HCT116 (cell line): Measurements from ENCODE around the gene PDLIM5. TPM values are rescaled to one million over a fixed set of nuclear protein-coding genes. Genes with fewer than 3 reads are reported as not detected.

Experiments used
- ATAC-seq: fragments of 200-7000 bp; cut with Tn5 transposase; 2 replicates; pipeline ENCODE4 v1.9.1; 2020; ENCODE audit warnings: mild to moderate bottlenecking, moderate library complexity
- BruUV-seq: library from RNA; stranded (reverse); fragments of 400-500 nt; replicated peaks from 2 replicates; lab custom pipeline; 2021; lab: Mats Ljungman, UMichigan
- CTCF ChIA-PET: fragments of 300-600 bp; sonication (Branson Sonifier 250); formaldehyde crosslinking; loops from one replicate; lab custom pipeline; 2021; ENCODE audit warnings: antibody characterized with exemption; lab: Charles Lee
- POLR2A ChIA-PET: fragments of 300-600, 350-600 bp; sonication (Branson Sonifier 250); formaldehyde crosslinking; loops from one replicate; lab custom pipeline; 2021; ENCODE audit warnings: antibody characterized with exemption; lab: Charles Lee
- RAD21 ChIA-PET, 2 experiments: fragments of 300-600 bp; sonication (Branson Sonifier 250); formaldehyde crosslinking; loops; one replicate each; lab custom pipeline; 2023; ENCODE audit warnings: low total read pairs in 2 of 2; ENCODE audit not compliant: uncharacterized antibody in 2 of 2, unreplicated experiment in 2 of 2, low non-redundant PET in 1 of 2; lab: Charles Lee
- DNase-seq: peaks from one replicate; pipeline ENCODE4 v3.0.0-alpha.2; 2010; ENCODE audit warnings: low read depth, low spot score
- H2AFZ ChIP-seq: fragments of 200-600 bp; shearing (Covaris generic), sonication (generic); 2 replicates; pipeline ENCODE4 v1.6.1; 2017; ENCODE audit warnings: low read depth, mixed run types, mixed read lengths, antibody characterized with exemption, low read length; ENCODE audit not compliant: poor library complexity, severe bottlenecking
- H3K27ac ChIP-seq: 2 replicates; pipeline ENCODE4 v1.5.1; 2012; ENCODE audit warnings: low read depth, low read length
- H3K27me3 ChIP-seq: fragments of 200-600 bp; sonication (generic); 2 replicates; pipeline ENCODE4 v1.6.1; 2016; ENCODE audit warnings: mixed run types, low read length, mixed read lengths; ENCODE audit not compliant: insufficient read depth
- H3K36me3 ChIP-seq, 2 experiments: fragments of 200-500 bp in 1 of 2; fragments of 200-600 bp in 1 of 2; sonication (Bioruptor generic) in 1 of 2; sonication (generic) in 1 of 2; 2 replicates each; pipeline versions ENCODE4 v1.5.1 to v1.6.1; 2014 to 2016; ENCODE audit warnings: low read length in 2 of 2, inconsistent platforms in 1 of 2, mixed read lengths in 1 of 2, mixed run types in 1 of 2; ENCODE audit not compliant: insufficient read depth in 2 of 2, control insufficient read depth in 1 of 2
- H3K4me1 ChIP-seq, 2 experiments: fragments of 200-600 bp in 1 of 2; sonication (generic) in 1 of 2; 2 replicates each; pipeline versions ENCODE4 v1.5.1 to v1.6.1; 2012 to 2017; ENCODE audit warnings: low read length in 2 of 2, inconsistent platforms in 1 of 2, mild to moderate bottlenecking in 1 of 2, mixed read lengths in 1 of 2, mixed run types in 1 of 2, moderate library complexity in 1 of 2; ENCODE audit not compliant: insufficient read depth in 2 of 2, control insufficient read depth in 1 of 2
- H3K4me2 ChIP-seq: fragments of 200-600 bp; sonication (generic); 2 replicates; pipeline ENCODE4 v1.6.1; 2017; ENCODE audit warnings: mixed run types, low read length, mixed read lengths
- H3K4me3 ChIP-seq, 2 experiments: fragments of 200-600 bp in 1 of 2; sonication (generic) in 1 of 2; replicated peaks in 1 of 2; 2 replicates each; pipeline ENCODE4 v1.5.1; 2011 to 2016; ENCODE audit warnings: low read length in 2 of 2, control low read depth in 1 of 2, low read depth in 1 of 2, mild to moderate bottlenecking in 1 of 2, mixed read lengths in 1 of 2, mixed run types in 1 of 2
- H3K79me2 ChIP-seq: fragments of 200-600 bp; sonication (generic); 2 replicates; pipeline ENCODE4 v1.6.1; 2017; ENCODE audit warnings: mild to moderate bottlenecking, mixed run types, low read length, moderate library complexity, mixed read lengths; ENCODE audit not compliant: insufficient read depth
- H3K9ac ChIP-seq: fragments of 200-600 bp; sonication (generic); 2 replicates; pipeline ENCODE4 v1.6.1; 2016; ENCODE audit warnings: low read length, mixed read lengths
- H3K9me2 ChIP-seq: fragments of 200-600 bp; sonication (generic), shearing (Covaris generic); 2 replicates; pipeline ENCODE4 v1.6.1; 2017; ENCODE audit warnings: mixed run types, mild to moderate bottlenecking, moderate library complexity; ENCODE audit not compliant: insufficient read depth
- H3K9me3 ChIP-seq, 2 experiments: fragments of 200-500 bp in 1 of 2; fragments of 200-600 bp in 1 of 2; sonication (Bioruptor generic) in 1 of 2; sonication (generic) in 1 of 2; 2 replicates each; pipeline ENCODE4 v1.6.1; 2014 to 2017; ENCODE audit warnings: low read length in 2 of 2, mixed read lengths in 2 of 2, inconsistent platforms in 1 of 2, low read depth in 1 of 2, mild to moderate bottlenecking in 1 of 2, mixed run types in 1 of 2, moderate library complexity in 1 of 2; ENCODE audit not compliant: control insufficient read depth in 1 of 2, insufficient read depth in 1 of 2
- H4K20me1 ChIP-seq: fragments of 200-600 bp; sonication (generic), shearing (Covaris generic); 2 replicates; pipeline ENCODE4 v1.6.1; 2017; ENCODE audit warnings: mixed run types, mild to moderate bottlenecking, moderate library complexity; ENCODE audit not compliant: insufficient read depth
- ATF3 ChIP-seq: IDR thresholded peaks from 2 replicates; pipeline ENCODE4 v1.6.1; 2012
- CEBPB ChIP-seq: IDR thresholded peaks from 2 replicates; pipeline ENCODE4 v1.6.1; 2012; ENCODE audit warnings: low read depth
- CTCF ChIP-seq, 3 experiments: fragments of 200-600 bp in 1 of 3; sonication (generic) in 1 of 3; IDR thresholded peaks in 2 of 3; conservative IDR thresholded peaks in 1 of 3; 2 replicates each; pipeline ENCODE4 v1.5.1; 2012 to 2017; ENCODE audit warnings: low read depth in 2 of 3, low read length in 2 of 3, antibody characterized with exemption in 1 of 3, borderline replicate concordance in 1 of 3, control low read depth in 1 of 3, mild to moderate bottlenecking in 1 of 3, mixed read lengths in 1 of 3, mixed run types in 1 of 3, moderate library complexity in 1 of 3; ENCODE audit not compliant: insufficient read depth in 1 of 3
- EGR1 ChIP-seq: IDR thresholded peaks from 2 replicates; pipeline ENCODE4 v1.6.1; 2012; ENCODE audit warnings: low read depth
- EZH2 ChIP-seq: fragments of 200-600 bp; sonication (generic); IDR thresholded peaks from 2 replicates; pipeline ENCODE4 v1.6.1; 2017; ENCODE audit warnings: antibody characterized with exemption, mixed run types
- EZH2phosphoT487 ChIP-seq: fragments of 200-600 bp; IDR thresholded peaks from 2 replicates; pipeline ENCODE4 v1.6.1; 2018; ENCODE audit warnings: antibody characterized with exemption, borderline replicate concordance
- FOSL1 ChIP-seq: IDR thresholded peaks from 2 replicates; pipeline ENCODE4 v1.6.1; 2012; ENCODE audit warnings: low read depth
- JUND ChIP-seq: IDR thresholded peaks from 2 replicates; pipeline ENCODE4 v1.6.1; 2012
- MAX ChIP-seq: IDR thresholded peaks from 2 replicates; pipeline ENCODE4 v1.6.1; 2012
- POLR2AphosphoS5 ChIP-seq: IDR thresholded peaks from 2 replicates; pipeline ENCODE4 v1.6.1; 2011; ENCODE audit warnings: mild to moderate bottlenecking, low read depth, low read length, moderate library complexity
- RAD21 ChIP-seq: IDR thresholded peaks from 2 replicates; pipeline ENCODE4 v1.6.1; 2012; ENCODE audit warnings: low read depth, mild to moderate bottlenecking
- REST ChIP-seq: IDR thresholded peaks from 2 replicates; pipeline ENCODE4 v1.6.1; 2012; ENCODE audit warnings: low read depth
- SIN3A ChIP-seq: IDR thresholded peaks from 2 replicates; pipeline ENCODE4 v1.6.1; 2012; ENCODE audit warnings: low read depth
- SRF ChIP-seq: IDR thresholded peaks from 2 replicates; pipeline ENCODE4 v1.6.1; 2012; ENCODE audit warnings: low read depth
- TCF7L2 ChIP-seq: IDR thresholded peaks from 2 replicates; pipeline ENCODE4 v1.7.0; 2011; ENCODE audit warnings: borderline replicate concordance, inconsistent platforms; ENCODE audit not compliant: insufficient read depth, insufficient read length; ENCODE audit errors: extremely low read depth
- YY1 ChIP-seq: IDR thresholded peaks from 2 replicates; pipeline ENCODE4 v1.6.1; 2011; ENCODE audit warnings: low read length, low read depth, moderate library complexity, mild to moderate bottlenecking; ENCODE audit not compliant: insufficient replicate concordance; ENCODE audit errors: extremely low read depth
- ZBTB33 ChIP-seq: IDR thresholded peaks from 2 replicates; pipeline ENCODE4 v1.6.1; 2011; ENCODE audit warnings: mild to moderate bottlenecking, low read length, moderate library complexity; ENCODE audit not compliant: insufficient replicate concordance; ENCODE audit errors: extremely low read depth
- ZFX ChIP-seq: fragments of 450-650 bp; IDR thresholded peaks from 2 replicates; pipeline ENCODE4 v1.6.1; 2017
- ZNF274 ChIP-seq: fragments of 200-500 bp; sonication (Bioruptor generic); IDR thresholded peaks from 2 replicates; pipeline ENCODE4 v1.6.1; 2014; ENCODE audit warnings: mild to moderate bottlenecking, low read depth, low read length, inconsistent platforms
- intact Hi-C: fragments of 100-400 bp; cut with micrococcal nuclease; formaldehyde crosslinking; loops from 2 replicates; pipeline ENCODE4 v1.10.0; 2022
- total RNA-seq: library from RNA; stranded (reverse); gene quantifications from one replicate; pipeline ENCODE4 v1.2.1, GENCODE V29; 2021; ENCODE audit not compliant: unreplicated experiment

PDLIM5 gene
- total RNA-seq, 1 experiment from 2014 or later = 130 TPM

- H4K20me1 ChIP-seq = no peaks in the 10 kb centered on the region
- DNase-seq = no peak
Measured at GRCh38 chr4:94495408-94495807, 43.7 kb downstream of the PDLIM5 start.

More at GRCh38 chr4:94495408-94495807, 43.7 kb downstream of the PDLIM5 start:
- peaks cover 10 to 16% of the 10 kb centered on the region in 2 experiments for H3K4me1 ChIP-seq
- H3K79me2 ChIP-seq = peaks cover 68% of the 10 kb centered on the region
- H3K4me2 ChIP-seq = no peak overlapping the region
- BruUV-seq = no TSS peak
- no peaks in the 10 kb centered on the region for H3K9me3 ChIP-seq
- H3K9ac ChIP-seq = no peak overlapping the region
- no peak overlapping the region for H3K27ac ChIP-seq
- H3K4me3 ChIP-seq = no peak overlapping the region
- ChIA-PET RAD21 (no interaction called here), CTCF (no interaction called here), POLR2A (no interaction called here)
- H3K9me2 ChIP-seq = no peaks in the 10 kb centered on the region
- no peaks in the 10 kb centered on the region for H3K36me3 ChIP-seq
- intact Hi-C loops = no loop called here
- no peak overlapping the region for H2AFZ ChIP-seq
- H3K27me3 ChIP-seq = no peaks in the 10 kb centered on the region
- no peak for TF ChIP-seq POLR2AphosphoS5
- TF ChIP-seq CTCF (IDR thresholded peaks at IDR 0.05 in 2 of 3, conservative IDR thresholded peaks at IDR 0.05 in 1 of 3; ENCODE audit: borderline replicate concordance in 1 of 3, insufficient read depth in 1 of 3, low read depth in 2 of 3, low read length in 2 of 3) = no peak
- TF ChIP-seq EZH2 = no peak
- TF ChIP-seq SIN3A = no peak
- TF ChIP-seq YY1 = no peak
- no peak for TF ChIP-seq MAX
- TF ChIP-seq JUND = no peak
- no peak for TF ChIP-seq FOSL1
- TF ChIP-seq REST = no peak
- TF ChIP-seq ATF3 = no peak
- no peak for TF ChIP-seq TCF7L2
- no peak for TF ChIP-seq CEBPB
- no peak for TF ChIP-seq ZNF274
- no peak for TF ChIP-seq ZBTB33
- no peak for TF ChIP-seq EGR1
- TF ChIP-seq EZH2phosphoT487 = no peak
- TF ChIP-seq ZFX = no peak
- TF ChIP-seq RAD21 = no peak
- no peak for TF ChIP-seq SRF
- ATAC-seq = no peak
